ENCODE measurements around the gene SLC18A3.

Gene SLC18A3

DNA sequence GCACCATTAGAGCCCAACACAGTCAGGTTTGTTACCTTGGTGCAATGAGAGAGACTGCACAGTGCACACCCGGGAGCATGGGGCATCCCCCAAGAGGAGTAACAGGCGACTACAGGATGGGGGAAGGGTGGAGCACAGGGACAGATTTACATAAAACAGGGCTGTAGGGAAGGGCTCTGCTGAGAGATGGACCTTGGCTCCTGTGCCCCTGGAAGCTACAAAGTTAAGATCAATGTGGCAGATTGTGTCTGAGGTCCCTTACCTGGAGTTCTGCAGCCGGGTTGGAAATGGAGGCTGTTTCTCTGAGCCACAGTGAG, 13.7 kb upstream of the SLC18A3 start:
- no peak for DNase-seq (ENCODE audit: low read depth)

DNA sequence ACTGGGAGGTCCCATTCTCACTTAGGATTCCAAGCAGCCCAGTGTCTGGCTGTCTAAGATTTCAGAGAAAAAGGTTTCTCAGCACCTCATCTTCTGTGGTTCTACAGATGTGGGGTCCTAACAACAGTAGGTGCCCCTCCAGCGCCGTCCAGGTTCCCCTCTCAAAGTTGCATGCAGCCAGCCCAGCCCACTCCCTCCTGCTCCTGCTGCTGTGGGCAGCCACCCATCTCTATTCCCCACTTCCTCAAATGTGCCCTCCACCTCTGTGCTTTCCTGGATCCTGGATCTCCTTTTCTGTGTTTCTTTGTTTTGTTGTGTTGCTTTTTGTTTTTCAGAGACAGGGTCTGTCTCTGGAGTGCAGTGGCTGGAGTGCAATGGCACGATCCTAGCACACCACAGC, 13.3 kb upstream of the SLC18A3 start:
- DNase-seq (ENCODE audit: low read depth): no peak

DNA sequence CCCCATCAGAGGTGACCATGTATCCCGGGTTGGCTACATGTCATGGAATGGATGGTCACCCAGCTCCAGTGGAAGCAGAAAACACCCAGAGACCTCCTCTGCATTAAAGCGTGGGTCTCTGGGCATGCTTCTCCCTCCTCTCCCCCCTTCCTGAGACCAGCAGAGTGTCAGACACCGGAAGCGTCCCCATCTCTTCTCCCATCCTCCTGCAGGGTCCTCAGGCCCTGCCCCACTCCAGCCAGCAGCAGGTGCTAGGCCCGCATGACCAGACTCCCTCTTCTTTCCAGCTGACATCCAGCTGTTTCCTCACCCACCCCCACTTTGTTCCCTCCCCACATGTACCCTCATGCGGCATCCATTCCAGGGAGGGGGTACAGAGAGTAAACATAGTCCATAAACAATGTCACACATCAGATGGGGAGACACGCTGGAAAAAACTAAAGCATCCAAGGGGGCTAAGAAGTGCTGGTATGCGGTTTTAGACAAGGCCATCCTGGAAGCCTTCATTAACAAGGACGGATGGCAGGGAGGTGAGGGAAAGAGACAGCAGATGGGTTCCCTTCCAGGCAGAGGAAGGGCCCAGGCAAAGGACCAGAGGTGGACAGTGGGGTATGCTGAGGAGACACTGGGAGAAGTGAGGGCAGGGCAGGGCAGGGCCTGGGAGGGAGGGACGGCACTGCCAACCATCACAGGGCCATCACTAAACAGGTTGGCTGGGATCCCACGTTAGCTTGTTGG, 12.5 kb upstream of the SLC18A3 start:
- DNase-seq (ENCODE audit: low read depth): no peak

DNA sequence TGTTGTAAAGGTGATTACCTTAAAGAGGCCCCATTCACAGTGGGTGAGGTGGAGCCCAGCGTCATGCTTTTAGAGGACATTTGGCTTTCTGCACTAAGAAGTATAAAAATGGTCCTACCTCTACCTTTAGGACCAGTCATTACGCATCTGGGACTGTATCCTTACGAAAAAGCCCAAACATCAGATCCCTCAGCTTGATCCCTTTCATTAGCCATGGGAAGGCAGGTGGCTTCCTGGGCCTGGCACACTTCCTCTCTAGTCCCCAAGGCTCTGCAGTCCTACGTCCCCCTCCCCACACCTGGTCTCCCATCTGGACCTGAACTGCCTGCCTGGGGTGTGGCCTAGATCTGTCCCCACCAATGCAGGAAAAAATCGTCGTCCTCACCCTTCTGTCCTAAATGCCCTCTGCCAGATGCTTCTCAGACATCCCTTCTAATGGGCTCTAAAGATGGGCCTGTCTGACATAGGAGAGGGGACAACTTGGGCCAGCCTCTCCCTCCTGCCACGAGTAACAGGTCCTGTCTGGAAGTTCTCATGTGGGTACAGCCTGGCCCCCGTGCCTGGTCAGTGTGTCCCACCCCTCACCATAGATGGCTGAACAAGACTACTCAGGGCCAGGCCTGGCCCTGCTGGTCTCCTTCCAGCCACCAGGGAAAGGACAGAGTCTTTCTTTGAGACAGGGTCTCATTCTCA, 11.8 kb upstream of the SLC18A3 start:
- DNase-seq (ENCODE audit: low read depth): no peak

DNA sequence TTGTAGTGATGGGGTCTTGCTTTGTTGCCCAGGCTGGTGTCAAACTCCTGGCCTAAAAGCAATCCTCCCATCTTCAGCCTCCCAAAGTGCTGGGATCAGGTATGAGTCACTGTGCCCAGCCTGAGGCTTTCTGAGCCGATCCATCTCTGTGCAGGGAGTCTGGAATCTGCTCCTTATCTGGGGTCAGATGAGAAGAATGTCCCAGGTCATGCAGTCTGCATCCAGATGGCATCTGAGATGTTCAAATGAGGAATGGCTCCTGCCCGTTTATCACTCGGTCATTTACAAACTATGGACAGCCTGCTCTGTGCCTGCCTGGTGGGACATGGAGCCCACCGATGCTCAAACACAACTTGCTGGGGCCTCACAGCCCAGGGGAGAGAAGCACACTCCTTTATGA, 11.1 kb upstream of the SLC18A3 start:
- peak; percentile 54 for DNase-seq (ENCODE audit: low read depth)

DNA sequence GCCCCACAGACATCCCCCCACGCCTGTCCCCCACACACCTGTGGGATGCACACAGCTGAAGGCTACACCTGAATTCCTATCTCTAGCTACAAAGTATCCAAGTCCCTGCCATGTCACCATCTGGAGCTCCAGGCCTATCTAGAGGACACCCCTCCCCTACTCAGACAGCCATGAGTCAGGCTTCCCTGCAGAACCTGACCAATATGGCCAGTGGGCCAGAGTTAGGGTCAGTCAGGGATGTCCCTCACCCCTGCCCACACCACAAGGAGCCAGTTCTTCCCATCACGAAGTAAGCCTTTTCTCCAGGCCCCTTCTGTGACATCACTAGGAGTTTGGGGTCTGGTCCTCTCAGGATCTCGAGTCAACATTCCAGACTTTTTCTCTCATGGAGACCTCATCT, 10.6 kb upstream of the SLC18A3 start:
- DNase-seq (ENCODE audit: low read depth): no peak

DNA sequence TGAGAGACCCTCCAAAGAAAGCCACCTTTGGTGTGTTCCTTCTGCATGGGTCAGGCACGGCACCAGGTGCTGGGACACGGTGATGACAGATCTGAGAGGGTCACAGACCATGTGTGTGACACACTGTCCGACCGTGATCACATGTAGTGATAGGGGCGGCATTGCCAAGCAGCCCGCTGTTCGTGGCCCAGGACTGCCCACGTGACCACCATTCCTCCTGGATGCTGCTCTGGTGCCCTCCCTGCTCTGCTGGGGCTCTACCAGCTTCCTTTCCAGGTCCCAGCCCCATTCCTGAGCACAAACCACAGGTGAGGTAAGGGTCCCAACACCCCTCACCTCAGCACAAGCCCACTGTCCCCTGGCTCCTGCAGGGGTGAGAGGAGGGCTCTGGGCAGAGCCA, 10.1 kb upstream of the SLC18A3 start:
- no peak for DNase-seq (ENCODE audit: low read depth)

DNA sequence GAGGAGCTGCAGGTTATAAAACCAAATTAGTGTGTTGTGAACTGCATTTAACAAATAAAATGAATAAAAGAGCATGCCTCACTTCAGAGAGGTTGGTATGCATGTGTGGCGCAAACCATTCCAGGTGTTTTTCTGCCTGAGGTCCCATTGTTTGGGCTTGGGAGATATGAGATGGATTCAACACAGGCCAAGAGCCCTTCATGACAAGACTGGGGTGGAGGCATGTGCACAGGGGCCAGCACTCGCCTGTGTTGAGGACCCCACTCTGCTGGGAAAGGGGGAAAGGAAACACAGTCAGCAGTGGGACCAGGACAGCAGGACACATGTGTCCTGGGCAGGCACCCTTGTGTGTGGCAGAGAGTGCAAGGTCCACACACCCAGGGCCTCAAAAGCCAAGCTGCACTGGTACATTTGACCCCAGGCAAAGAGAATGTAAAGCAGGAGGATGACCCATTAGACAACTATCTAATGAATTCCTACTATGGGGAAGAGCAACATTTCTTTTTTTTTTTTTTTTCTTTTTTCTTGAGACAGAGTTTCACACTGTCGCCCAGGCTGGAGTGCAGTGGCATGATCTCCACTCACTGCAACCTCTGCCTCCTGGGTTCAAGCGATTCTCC, 9.2 kb upstream of the SLC18A3 start:
- peak; percentile 66 for DNase-seq (ENCODE audit: low read depth)

DNA sequence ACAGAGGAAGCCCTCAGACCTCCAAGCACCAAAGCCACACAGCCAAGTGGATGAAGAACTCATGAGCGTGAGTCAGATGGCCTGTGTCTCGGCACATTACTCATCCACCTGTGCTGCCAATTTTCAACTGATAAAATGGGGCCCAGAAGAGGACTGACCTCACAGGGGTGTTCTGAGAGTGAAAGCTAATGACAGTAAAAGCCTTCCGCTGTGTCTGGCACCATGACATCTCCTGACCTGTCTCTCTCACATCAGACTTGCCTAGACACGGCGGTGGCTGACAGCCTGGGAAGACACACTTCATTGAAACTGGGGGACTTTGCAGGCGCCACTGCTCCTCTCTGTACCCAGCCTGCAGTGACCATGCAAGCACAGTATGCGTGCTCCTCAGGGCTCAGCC, 8.3 kb upstream of the SLC18A3 start:
- DNase-seq (ENCODE audit: low read depth): peak; percentile 70

DNA sequence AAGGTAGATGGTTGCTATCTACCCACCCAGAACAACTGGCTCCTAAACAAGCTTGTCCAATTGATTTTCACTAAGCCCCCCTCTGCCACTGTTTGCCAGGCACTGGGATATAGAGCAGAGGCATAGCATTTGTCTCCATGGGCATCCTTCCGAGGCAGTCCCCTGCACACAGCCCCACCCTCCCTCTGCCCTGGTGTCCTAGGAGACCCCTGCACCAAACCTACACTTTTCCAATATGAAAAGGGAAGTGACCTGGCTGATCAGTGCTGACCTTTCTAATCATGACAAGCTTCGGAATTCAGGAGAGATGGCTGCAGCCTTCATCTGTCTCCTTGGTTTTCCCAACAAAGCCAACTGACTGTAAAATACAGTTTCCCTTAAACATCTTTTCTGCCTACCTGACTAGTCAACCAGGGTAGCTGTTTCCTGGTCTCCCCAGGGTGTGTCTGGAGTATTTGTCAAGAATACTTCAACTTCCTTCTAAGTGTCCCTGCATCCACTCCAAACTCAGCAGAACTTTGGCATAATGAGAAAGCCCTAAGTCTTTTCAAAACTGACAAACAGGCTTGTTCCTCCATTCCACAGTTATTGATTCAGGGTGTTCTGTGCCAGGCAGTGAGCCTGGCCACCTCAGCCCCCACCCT, 7.6 kb upstream of the SLC18A3 start:
- no peak for DNase-seq (ENCODE audit: low read depth)

DNA sequence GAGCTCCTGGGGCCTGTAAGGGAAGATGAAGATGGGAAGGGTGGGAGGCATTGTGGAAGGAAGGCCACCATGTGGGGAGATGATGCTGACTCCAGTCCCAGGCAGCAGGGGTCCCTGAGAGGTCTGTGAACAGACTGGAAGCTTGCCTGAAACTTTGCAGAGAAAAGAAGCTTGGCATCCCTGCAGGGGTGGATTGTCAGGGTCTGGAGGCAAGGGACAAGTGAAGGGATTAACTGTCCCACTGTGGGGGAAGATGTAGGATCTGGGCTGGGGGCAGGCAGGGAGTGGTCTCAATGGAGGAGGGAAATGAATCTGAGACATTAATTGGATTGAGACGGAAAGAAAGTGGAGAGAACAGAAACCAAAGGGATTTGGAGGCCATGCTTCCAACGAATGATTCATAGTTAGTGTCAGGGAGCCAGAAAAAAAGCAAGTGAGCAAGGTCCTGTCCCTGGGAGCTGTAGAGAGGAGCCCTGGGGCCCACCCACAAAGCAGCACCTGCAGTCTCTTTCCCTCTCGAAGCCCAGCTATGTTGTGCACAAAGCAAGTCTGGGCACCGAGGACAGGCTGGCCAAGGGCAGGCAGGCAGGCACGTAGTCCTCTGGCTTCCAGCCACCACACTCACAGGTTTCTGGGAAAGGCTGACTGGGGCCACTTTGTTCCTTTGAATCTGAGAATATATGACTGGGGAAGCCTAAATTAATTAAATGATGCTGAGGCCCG, 4.7 kb upstream of the SLC18A3 start:
- DNase-seq (ENCODE audit: low read depth): no peak

DNA sequence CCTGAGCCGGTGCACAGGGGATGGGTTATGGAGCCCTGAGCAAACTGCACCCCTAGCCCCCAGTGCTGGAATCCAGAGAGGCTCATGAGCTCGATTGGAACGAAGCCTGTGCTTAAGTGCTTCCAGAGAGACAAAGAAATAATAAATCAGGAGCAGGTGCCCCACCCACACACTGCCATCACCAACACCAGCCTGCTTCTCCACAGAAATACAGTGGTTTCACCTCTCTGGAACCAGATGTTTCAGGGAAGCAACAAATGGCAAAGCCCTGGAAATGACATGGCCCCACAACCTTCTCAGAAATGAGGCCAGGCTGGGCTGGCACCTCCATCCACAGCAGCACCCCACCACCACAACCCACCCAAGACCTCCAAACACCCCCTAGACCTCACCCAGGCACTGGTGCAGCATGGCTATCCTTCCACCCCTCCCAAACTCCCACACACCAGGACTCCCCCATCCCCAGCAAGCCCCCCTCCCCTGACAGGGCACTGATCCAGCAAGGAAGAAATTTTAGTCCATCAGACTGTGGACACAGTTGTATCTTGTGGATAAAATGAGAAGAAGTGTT, 4.1 kb upstream of the SLC18A3 start:
- no peak for DNase-seq (ENCODE audit: low read depth)

DNA sequence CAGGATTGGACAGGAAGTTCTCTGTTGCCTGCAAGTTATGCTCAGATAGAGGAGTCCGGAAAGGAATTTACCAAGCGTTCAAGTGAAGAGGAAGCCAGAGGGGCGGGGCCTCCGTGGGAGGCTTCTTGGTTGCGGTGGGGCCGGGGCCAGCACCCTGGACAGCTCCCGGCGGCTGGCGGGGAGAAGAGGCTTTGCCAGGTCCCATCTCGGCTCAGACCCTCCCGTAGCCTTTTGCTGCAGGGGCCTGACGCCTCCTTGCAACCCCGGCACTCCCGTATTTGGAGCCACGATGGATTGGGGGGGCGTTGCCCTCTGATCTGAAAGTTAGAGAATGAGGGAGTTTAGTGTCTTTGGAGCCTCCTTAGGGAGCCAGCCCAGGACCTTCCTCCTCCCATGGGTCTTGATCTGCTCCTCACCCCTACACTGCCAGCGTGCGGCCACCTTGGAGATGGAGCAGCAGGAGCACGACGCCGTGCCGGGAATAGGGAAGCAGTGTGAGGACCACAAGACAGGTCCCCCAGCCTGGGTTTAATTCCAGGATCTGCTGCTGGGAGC, 3.1 kb upstream of the SLC18A3 start:
- peak; percentile 79 for DNase-seq (ENCODE audit: low read depth)

DNA sequence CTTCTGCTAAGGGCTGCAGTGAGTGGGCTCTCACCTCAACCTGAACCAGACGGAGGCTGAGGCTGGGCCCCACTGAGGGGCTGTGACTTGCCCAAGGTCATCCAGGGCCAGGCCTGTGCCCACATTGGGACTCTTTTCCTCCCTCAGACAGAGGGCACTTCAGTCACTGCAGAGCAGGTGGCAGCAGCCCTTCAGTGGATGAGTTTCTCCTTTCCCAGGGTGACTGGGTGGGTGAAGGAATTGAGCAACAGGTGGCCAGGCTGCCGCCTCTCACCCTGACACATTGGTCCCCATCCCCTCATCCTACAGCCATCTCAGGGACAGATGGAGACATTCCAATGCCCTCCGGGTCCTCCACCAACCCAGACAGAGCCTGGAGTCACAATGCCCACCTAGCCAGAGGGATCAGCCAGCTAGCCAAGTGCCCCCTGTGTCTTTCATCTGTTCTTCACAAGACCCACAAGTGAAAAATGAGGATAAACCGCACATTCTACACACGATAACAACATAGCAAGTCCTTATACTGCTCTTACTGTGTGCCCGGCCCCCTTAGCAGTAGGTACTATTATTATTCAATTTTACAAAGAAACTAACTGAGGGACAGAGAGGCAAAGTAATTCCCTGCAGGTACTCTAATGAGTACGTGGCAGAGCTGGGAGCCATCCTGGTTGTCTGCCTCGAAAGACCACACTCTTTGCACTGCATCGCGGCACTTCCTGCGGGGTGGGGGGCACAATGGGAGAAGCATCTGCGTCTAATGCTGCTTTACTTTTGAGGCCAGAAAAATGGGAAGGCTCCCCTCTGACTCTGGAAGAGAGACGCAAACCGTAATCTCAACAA, 1.7 kb upstream of the SLC18A3 start:
- DNase-seq (ENCODE audit: low read depth): no peak

DNA sequence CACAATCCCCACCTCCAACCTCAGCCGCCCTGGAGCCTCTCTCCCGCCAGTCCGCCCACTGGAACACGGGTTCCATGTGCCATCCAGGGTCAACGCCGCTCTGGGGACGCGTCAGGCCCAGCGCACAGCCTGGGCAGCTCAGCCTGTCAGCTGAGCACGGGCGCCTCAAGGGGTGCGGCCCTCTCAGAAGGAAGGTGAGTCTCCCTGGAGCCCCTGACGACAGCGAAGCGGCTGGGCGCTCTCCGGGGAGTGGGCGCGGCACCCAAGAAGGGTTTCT, 1.2 kb upstream of the SLC18A3 start:
- DNase-seq (ENCODE audit: low read depth): no peak

DNA sequence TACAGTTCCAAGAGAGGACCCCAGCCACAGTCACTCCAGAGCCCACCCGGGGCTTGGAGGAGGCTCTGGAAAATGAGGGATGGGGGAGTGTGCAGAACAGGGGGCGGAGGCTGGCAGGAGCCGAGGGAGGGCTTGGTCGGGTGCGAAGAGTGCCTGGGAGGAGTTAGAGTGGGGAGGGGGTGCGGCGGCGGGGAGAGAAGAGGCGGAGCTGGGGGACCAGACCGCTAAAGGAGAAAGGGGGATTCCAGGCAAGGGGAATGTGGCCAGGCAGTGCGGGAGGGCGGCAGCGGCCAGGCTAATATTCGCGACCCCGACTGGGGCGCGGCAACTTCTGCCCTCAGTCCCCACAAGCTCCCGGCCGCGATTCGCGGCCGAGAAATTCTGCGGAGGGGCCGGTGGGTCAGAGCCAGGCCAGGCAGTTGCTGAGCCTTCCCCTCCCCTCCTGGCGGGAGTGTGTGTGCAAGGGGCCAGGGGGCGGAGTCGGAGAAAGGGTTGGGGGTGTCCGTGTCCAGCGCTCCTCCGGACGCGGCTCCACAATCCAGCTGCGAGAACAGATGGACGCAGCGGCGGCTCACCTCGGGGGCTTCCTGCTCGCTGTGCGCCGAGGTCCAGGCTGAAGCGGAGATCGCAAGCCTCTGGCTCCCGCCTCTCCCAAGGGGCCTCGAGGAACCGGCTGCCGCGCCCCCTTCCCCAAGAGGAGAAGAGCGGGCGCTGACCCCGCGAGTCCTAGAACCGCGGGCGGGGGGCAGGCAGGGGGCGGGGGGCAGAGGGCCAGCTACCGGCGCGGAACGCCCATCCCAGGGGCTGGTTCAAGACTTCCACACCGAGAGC, 612 bp upstream of the SLC18A3 start:
- no peak for DNase-seq (ENCODE audit: low read depth)

DNA sequence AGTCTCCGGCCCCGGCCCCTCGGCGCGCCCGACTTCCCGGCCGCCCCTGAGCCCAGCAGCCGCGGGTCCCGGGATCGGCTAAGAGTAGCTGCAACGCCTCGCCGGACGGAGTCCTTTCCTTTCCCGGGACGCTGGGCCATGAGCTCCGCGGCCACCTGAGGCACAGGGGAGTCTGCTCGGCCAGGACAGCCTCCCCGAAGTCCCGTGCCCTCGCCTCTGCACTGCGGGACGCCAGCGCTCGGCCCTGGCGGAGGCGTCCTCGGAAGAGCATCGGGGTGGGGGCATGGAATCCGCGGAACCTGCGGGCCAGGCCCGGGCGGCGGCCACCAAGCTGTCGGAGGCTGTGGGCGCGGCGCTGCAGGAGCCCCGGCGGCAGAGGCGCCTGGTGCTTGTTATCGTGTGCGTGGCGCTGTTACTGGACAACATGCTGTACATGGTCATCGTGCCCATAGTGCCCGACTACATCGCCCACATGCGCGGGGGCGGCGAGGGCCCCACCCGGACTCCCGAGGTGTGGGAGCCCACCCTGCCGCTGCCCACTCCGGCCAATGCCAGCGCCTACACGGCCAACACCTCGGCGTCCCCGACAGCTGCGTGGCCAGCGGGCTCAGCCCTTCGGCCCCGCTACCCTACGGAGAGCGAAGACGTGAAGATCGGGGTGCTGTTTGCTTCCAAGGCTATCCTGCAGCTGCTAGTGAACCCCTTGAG, 502 bp downstream of the SLC18A3 start:
- no peak for DNase-seq (ENCODE audit: low read depth)

DNA sequence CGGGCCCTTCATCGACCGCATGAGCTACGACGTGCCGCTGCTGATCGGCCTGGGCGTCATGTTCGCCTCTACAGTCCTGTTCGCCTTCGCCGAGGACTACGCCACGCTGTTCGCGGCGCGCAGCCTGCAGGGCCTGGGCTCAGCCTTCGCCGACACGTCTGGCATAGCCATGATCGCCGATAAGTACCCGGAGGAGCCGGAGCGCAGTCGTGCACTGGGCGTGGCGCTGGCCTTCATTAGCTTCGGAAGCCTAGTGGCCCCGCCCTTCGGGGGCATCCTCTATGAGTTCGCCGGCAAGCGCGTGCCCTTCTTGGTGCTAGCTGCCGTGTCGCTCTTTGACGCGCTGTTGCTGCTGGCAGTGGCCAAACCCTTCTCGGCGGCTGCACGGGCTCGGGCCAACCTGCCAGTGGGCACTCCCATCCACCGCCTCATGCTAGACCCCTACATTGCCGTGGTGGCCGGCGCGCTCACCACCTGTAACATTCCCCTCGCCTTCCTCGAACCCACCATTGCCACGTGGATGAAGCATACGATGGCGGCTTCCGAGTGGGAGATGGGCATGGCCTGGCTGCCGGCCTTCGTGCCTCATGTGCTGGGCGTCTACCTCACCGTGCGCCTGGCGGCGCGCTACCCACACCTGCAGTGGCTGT, 1.2 kb downstream of the SLC18A3 start:
- no peak for DNase-seq (ENCODE audit: low read depth)
